GM12873 (cell line): Measurements from ENCODE around the gene BBOF1.

Experiments
- TF ChIP-seq, protein P1 (sequence below): IDR thresholded peaks from 2 replicates; pipeline ENCODE4 v1.5.1; 2012; ENCODE audit warnings: low read depth, mild to moderate bottlenecking, moderate library complexity, low read length, control low read depth; ENCODE audit not compliant: insufficient read depth; ENCODE audit errors: missing control alignments

The BBOF1 gene

DNA sequence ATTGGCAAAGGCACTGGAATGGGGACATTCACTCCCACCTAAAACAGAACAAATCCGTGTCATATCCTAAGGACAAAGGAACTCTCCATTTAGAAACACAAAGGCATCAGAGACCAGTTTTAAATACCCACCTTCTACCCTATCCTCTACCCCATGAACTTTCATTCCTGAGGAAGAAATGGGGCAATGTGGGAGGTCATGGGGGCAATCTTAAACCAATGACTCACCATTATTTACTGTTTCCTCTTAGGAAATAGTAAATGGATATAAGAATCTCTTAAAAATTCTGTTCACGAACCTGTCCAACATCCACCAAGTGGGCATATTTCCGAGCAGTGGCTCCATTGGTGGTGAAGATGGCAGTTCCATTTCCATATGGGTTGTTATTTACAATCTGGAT, 45.7 kb downstream of the BBOF1 start:
- TF ChIP-seq, protein P1, sequence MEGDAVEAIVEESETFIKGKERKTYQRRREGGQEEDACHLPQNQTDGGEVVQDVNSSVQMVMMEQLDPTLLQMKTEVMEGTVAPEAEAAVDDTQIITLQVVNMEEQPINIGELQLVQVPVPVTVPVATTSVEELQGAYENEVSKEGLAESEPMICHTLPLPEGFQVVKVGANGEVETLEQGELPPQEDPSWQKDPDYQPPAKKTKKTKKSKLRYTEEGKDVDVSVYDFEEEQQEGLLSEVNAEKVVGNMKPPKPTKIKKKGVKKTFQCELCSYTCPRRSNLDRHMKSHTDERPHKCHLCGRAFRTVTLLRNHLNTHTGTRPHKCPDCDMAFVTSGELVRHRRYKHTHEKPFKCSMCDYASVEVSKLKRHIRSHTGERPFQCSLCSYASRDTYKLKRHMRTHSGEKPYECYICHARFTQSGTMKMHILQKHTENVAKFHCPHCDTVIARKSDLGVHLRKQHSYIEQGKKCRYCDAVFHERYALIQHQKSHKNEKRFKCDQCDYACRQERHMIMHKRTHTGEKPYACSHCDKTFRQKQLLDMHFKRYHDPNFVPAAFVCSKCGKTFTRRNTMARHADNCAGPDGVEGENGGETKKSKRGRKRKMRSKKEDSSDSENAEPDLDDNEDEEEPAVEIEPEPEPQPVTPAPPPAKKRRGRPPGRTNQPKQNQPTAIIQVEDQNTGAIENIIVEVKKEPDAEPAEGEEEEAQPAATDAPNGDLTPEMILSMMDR = no peak

DNA sequence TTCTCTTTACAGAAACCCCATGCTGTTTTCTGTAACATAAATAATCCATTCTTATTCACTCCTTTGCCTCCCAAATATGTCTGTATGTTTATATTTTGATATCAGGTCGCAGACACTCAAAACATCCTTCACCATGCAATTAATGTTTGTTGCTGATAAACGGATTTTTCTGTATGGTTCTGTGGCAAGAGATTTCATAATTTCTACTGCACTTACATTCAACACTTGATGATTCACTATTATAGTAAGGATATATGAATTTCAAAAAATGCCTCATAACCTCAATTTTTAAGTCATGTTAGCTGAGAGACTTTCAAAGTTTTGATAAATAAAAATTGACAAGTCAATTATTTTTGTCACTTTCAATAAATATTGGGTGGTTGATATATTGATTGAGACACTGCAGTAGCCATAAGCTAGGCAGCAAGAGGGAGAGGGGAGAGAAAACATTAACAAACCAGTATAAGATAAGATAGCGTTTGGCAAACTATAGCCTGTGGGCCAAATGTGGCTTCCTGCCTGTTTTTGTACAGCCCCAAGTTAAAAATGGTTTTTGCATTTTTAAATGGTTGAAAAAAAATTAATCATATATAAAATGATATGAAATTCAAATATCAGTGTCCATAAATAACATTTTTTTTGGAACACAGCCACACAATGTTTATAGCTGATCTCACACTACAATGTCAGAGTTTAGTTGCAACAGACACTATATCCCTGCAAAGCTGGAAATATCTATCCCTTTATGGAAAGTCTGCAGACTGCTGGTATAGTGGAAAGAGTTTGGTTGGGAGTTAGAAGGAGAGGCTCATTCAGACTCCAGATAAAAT, 46.8 kb downstream of the BBOF1 start:
- TF ChIP-seq, protein P1 = no peak

DNA sequence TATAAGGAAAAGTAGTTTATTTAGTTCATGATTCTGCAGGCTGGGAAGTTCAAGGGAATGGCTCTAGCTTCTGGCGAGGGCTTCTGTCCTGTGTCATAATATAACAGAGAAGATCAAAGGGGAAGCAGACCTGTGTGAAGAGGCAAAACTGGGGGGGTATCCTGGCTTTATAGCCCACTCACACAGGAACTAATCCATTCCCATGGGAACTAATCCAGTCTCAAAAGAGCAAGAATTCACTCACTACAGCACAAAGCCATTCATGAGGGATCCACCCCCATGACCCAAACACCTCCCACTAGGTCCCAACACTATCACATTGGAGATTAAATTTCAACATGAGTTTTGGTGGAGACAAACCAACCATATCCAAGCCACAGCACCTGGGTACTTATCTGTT, 58.3 kb downstream of the BBOF1 start:
- TF ChIP-seq, protein P1 = no peak

DNA sequence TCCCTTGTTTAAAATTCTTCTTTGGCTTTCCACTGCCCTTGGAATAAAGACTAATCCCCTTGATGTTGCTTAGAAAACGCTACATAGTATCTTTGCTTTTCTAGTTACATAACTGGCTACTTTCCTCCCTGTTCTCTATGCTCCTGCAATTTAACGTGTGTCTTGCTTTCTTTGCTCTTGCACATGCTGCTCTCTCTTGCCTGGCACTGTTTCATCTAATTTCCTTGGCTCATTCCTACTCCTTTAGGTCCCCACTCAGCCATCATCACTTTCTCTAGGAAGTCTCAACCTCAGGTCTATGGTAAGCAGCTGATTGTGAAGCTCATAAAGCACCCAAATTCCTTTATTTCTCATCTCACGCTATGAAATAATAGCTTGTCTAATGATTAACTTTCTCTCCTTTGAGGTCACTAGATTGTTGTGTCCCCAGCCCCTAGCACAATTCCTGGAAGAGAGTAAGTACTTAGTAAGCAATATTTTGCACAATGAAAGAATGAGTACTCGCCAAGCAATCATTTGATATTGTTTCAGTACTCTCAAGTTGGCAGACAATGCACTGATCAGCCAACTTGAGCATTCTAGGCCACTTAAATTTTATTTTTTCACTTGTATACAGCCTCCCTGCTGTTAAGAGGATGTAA, 61.8 kb downstream of the BBOF1 start:
- TF ChIP-seq, protein P1 = no peak

DNA sequence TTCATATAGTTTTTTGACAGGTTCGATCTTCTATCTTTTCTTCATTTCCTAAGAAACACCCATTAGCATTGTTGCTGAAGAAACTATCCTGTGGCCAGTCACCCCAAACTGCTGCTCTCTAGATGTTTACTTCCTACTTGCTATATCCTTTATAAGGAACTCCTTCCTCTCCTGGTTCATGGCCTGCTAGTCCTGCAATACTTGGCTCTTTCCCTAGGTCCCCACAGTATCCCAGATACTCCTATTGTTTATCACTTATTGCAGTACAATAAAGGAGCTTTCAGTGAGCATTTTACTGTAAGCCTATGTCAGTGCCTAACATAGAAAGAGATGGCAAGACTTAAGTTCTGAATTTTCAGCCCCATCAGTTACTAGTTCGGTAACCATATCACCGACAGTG, 62.3 kb downstream of the BBOF1 start:
- TF ChIP-seq, protein P1 = no peak

DNA sequence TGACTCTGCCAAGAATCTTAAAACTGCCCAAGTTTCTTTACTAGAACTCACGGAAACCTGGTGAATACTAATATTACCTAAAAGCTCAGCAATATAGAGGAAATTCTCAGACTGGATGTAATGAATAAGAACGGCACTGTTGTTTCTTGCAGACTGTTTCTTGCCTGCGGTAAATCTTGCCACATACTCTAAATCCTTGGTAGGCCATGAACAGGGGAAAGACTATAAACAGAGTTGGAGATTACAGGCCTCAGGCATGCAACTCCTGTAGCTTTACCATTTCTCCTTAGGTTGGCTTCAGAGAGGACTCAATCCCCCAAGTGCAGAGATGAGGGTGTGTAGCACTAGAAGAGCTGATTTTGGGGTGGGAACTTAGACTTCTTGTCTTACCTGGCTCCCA, 64.0 kb downstream of the BBOF1 start:
- TF ChIP-seq, protein P1 = no peak

DNA sequence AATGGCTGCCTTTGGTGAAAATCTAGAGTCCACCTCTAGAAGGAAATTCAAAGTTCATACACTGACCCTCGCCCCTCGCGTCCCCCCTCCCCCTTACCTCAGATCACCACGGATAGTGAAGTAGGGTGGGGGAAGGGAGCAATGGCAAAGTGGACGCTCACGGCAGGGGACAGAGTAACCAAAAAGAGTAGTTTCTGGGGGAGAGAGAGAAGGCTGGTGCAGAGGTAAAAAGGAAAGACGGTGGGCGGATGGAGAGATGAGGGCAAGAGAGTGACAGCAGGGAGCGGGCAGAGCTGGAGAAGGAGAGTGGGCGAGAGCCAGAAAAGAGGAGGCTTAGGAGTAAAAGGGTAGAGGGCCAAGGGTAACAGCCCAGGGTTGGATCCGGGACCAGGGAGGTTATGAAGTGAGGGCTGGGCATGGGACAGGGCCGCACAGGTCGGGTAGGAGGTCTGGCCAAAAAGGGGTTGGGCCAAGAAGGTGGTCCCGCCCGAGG, 64.7 kb downstream of the BBOF1 start:
- TF ChIP-seq, protein P1 = no peak
